ACC112 (cell line): ENCODE results near the gene WDR62.

Experiments
- H2AFZ ChIP-seq: fragments of 200-600 bp; sonication (generic); one replicate; pipeline ENCODE4 v1.6.0; 2017; ENCODE audit warnings: antibody characterized with exemption, low read length; ENCODE audit not compliant: unreplicated experiment
- H3K27ac ChIP-seq: fragments of 200-600 bp; sonication (generic); 2 replicates; pipeline ENCODE4 v1.5.1; 2014; ENCODE audit warnings: low read depth, mild to moderate bottlenecking, antibody characterized with exemption, low read length, moderate library complexity
- H3K27me3 ChIP-seq: fragments of 200-600 bp; sonication (generic); 2 replicates; pipeline ENCODE4 v1.6.1; 2014; ENCODE audit warnings: mild to moderate bottlenecking, antibody characterized with exemption, low read length, moderate library complexity, mixed read lengths; ENCODE audit not compliant: insufficient read depth
- H3K36me3 ChIP-seq: fragments of 200-600 bp; sonication (generic); 2 replicates; pipeline ENCODE4 v1.6.1; 2016; ENCODE audit warnings: mild to moderate bottlenecking, antibody characterized with exemption, low read length, moderate library complexity, mixed read lengths; ENCODE audit not compliant: insufficient read depth
- H3K4me1 ChIP-seq: fragments of 200-600 bp; sonication (generic); one replicate; pipeline ENCODE4 v1.6.1; 2016; ENCODE audit warnings: low read length, mixed read lengths; ENCODE audit not compliant: insufficient read depth, unreplicated experiment, control insufficient read depth
- H3K4me3 ChIP-seq: fragments of 200-600 bp; sonication (generic); 2 replicates; pipeline ENCODE4 v1.5.1; 2014; ENCODE audit warnings: mild to moderate bottlenecking, low read depth, low read length
- H3K79me2 ChIP-seq: fragments of 200-600 bp; sonication (generic); one replicate; pipeline ENCODE4 v1.6.0; 2016; ENCODE audit warnings: low read length; ENCODE audit not compliant: control insufficient read depth, unreplicated experiment, insufficient read depth

WDR62 gene

DNA sequence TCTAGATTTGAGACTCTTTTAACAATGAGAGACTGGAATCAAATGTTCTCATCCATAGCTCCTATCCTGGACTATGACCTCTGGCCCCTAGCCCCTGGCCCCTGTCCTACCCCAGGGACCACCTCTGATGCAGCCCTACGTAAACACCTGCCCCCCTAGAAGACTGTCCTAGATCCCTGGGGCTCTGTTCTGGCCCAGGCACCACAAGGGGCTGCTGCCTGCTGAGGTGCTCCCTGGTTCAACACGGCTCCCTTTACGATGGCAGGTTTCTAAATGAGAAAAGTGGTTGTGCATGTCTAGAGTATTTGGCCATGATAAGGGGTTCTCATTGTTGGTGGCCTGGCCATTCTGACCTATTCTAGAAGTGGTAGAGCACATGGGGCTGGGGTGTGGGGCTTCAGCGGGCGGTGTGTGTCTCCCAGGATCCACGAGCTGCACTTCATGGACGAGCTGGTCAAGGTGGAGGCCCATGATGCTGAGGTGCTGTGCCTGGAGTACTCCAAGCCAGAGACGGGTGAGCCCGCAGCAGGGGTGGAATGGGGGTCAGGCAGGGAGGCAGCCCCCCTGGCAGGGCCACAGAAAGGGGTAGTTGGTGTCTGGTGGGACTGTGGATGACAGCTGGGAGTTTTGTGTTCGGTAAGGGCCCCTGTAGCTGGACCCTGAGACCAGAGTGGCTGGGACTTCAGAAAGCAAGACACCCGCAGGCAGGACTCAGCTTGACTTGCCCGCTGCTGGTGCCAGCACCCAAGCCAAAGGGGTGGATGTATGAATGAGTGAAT, 29.7 kb downstream of the WDR62 start:
- no peaks in the 10 kb centered on the region for H3K36me3 ChIP-seq

DNA sequence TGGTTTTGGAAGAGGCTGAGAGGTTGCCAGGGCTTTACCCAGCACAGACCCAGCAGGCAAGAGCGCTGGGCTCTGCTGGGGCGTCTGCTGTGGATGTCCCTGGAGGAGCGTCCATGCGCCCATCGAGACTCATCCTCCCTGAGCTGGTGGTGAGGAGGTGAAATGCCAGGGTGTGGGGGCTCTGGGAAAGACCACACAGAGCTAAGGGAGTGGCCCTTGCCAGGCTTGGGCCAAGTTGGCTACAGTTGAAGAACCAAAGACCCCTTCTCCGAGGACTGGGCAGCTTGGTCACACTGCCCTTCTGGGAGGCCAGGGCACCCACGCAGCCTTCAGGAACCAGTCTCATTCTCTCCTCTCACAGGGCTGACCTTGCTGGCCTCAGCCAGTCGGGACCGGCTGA, 31.6 kb downstream of the WDR62 start:
- peaks cover 7% of the 10 kb centered on the region for H3K4me1 ChIP-seq
- H2AFZ ChIP-seq = no peak overlapping the region
- no peaks in the 10 kb centered on the region for H3K79me2 ChIP-seq
- no peaks in the 10 kb centered on the region for H3K36me3 ChIP-seq
- H3K27me3 ChIP-seq = no peaks in the 10 kb centered on the region
- H3K4me3 ChIP-seq = no peak overlapping the region
- H3K27ac ChIP-seq = no peak overlapping the region

More for the DNA sequence above, 29.7 kb downstream of the WDR62 start:
- H3K79me2 ChIP-seq = no peaks in the 10 kb centered on the region
- peaks cover 8% of the 10 kb centered on the region for H3K4me1 ChIP-seq
- H2AFZ ChIP-seq = no peak overlapping the region
- H3K27ac ChIP-seq = no peak overlapping the region
- H3K4me3 ChIP-seq = no peak overlapping the region
- H3K27me3 ChIP-seq = no peaks in the 10 kb centered on the region

DNA sequence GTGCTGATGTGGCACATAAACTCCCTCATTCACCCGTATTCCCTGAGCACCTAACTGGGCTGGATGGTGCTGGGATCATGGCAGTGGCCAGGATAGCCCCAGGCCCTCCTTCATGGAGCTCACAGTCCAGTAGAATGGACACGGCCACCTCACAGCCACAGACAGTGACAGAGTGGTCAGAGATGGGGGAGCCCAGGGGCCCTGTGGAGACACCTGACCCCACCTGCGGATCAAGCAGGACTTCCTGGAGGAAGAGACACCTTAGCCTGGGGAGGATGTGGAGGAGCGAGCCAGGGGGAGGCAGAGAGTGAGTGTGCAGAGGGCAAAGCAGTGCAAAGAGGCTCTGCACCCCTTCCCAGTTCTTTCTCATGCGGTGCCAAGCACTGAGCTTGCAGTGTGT, 35.1 kb downstream of the WDR62 start:
- Histone ChIP-seq H3K79me2 (no peaks in the 10 kb centered on the region), H3K4me1 (no peaks in the 10 kb centered on the region), H3K27me3 (no peaks in the 10 kb centered on the region), H2AFZ (no peak overlapping the region), H3K4me3 (no peak overlapping the region), H3K36me3 (no peaks in the 10 kb centered on the region), H3K27ac (no peak overlapping the region)

DNA sequence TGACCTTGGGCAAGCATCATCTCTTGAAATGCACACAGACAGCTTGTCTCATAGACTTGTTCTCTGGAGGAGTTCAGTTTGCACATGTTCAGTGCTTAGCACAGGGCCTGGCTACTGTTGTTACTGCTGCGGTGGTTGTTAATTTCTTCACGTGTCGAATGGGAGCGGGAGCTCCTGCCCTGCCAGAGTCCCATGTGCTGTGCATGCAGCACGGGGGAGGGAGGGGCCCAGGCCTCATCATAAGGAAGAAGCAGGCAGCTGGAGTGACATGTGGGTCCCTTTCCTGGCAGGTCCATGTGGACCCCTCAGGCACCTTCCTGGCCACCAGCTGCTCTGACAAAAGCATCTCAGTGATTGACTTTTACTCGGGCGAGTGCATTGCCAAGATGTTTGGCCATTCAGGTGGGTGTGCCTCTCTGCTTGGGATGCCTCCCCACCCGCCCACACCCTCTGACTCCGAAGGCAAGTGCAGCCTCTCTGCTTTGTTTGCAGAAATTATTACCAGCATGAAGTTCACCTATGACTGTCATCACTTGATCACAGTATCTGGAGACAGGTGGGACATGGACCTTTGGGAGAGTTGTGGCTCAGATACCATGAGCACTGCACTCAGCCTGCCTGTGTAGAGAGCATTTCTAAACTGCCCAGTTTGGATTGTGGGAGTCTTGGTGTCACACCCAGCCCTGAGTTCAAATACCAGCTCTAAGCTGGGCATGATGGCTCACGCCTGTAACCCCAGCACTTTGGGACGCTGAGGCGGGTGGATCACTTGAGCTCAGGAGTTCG, 36.4 kb downstream of the WDR62 start:
- no peak overlapping the region for H2AFZ ChIP-seq
- H3K4me3 ChIP-seq = no peak overlapping the region
- no peak overlapping the region for H3K27ac ChIP-seq
- H3K79me2 ChIP-seq = no peaks in the 10 kb centered on the region
- no peaks in the 10 kb centered on the region for H3K27me3 ChIP-seq
- no peaks in the 10 kb centered on the region for H3K36me3 ChIP-seq
- H3K4me1 ChIP-seq = no peaks in the 10 kb centered on the region

DNA sequence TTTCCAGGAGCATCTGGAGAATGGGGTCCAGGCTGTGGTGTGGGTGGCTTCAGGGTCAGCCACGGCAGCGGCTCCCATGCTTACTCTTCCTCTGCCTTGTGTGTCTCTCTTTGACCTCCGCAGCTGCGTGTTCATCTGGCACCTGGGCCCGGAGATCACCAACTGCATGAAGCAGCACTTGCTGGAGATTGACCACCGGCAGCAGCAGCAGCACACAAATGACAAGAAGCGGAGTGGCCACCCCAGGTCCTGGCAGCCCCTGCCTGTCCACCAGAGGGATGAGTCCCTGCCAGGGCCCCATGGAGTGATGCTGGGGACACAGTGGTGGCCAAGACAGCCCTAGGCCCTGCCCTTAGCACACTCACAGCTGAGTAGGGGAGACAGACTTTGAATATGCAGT, 37.9 kb downstream of the WDR62 start:
- Histone ChIP-seq H3K4me3 (no peak overlapping the region), H3K27ac (no peak overlapping the region), H3K79me2 (no peaks in the 10 kb centered on the region), H3K4me1 (no peaks in the 10 kb centered on the region), H3K27me3 (no peaks in the 10 kb centered on the region), H3K36me3 (no peaks in the 10 kb centered on the region), H2AFZ (no peak overlapping the region)

DNA sequence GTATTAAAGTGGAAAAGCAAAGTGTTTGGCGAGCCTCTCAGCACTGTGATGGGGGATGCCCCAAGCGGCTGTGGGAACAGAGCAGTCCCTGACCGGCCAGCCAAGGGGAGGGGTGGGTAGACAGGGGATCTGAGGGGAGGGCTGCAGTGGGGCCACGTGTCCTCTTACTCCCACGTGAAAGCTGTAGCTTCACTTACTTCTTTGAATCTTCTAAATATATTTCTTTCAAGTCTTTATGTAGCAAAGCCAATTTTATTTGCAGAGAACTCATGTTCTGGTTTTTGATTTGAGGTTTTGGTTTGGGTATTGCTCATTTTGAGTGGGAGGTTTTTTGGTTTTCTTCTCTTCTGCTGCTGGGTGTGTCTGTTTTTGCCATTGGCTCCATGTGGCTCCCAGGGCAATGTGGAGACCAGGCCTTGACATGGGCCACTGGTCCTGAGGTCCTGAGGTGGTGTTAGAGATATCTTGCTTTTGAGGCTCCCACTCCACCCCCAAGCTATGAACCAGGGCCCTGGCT, 38.5 kb downstream of the WDR62 start:
- Histone ChIP-seq H3K27ac (no peak overlapping the region), H3K79me2 (no peaks in the 10 kb centered on the region), H3K36me3 (no peaks in the 10 kb centered on the region), H3K4me3 (no peak overlapping the region), H3K4me1 (no peaks in the 10 kb centered on the region), H2AFZ (no peak overlapping the region), H3K27me3 (no peaks in the 10 kb centered on the region)

DNA sequence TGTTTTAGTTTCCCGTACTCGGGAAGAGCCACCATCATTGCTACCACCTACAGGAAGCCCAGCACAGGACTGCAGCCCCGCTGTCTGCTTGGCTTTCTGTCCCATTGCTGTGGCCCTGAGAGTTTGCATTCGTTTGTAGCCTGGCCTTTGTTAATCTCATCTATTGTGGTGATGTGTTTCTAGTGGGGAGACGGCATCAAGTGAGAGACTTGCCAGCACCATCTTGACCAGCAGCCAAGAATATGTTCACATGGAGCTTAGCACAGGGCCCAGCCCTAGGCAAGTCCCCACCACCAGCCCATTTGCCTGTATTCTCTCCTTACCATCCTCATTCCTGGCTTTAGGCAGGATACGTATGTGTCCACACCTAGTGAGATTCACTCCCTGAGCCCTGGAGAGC, 39.0 kb downstream of the WDR62 start:
- Histone ChIP-seq H3K4me3 (no peak overlapping the region), H3K36me3 (no peaks in the 10 kb centered on the region), H3K27ac (no peak overlapping the region), H3K4me1 (no peaks in the 10 kb centered on the region), H3K79me2 (no peaks in the 10 kb centered on the region), H3K27me3 (no peaks in the 10 kb centered on the region), H2AFZ (no peak overlapping the region)

DNA sequence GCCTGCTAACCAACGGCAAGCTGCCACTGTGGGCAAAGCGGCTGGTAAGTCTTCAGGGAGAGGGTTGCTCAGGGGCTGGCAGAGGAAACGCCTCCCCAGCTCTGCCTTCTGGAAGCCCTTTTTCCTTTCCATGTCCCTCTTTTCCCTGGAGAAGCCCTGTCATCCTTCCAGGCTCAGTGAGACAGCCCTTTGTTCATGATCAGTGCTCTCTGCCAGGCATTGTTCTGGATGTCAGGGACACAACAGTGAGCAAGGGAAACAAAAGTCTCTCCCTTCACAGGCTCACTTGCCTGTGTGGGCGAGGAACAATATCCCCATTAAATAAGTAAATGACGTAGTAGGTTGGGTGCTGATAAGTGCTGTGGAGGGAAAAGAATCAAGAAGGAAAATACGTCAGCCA, 42.3 kb downstream of the WDR62 start:
- no peaks in the 10 kb centered on the region for H3K36me3 ChIP-seq
- no peak overlapping the region for H3K4me3 ChIP-seq
- no peaks in the 10 kb centered on the region for H3K27me3 ChIP-seq
- no peaks in the 10 kb centered on the region for H3K79me2 ChIP-seq
- H2AFZ ChIP-seq = no peak overlapping the region
- H3K4me1 ChIP-seq = no peaks in the 10 kb centered on the region
- H3K27ac ChIP-seq = no peak overlapping the region

DNA sequence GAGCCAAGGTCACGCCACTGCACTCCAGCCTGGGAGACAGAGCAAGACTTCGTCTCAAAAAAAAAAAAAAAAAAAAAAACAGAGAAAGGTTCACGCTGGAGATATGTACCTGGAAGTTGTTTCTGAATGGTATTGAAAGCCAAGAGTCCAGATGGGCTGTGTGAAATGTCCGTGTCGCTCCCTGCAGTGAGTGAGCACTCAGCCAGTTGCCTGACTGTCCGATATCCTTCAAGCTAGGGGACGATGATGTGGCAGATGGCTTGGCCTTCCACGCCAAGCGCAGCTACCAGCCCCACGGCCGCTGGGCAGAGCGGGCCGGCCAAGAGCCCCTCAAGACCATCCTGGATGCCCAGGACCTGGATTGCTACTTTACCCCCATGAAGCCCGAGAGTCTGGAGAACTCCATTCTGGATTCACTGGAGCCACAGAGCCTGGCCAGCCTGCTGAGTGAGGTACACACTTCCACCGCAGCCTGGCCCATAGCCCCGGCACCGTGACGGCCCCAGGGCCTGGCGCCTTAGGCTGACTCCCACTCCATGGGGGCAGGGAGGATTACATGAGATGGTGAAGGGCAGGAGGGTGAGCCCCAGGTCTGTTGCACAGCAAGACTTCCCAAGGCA, 44.6 kb downstream of the WDR62 start:
- H3K4me1 ChIP-seq = no peaks in the 10 kb centered on the region
- H3K36me3 ChIP-seq = no peaks in the 10 kb centered on the region
- H3K27me3 ChIP-seq = no peaks in the 10 kb centered on the region
- no peak overlapping the region for H3K27ac ChIP-seq
- no peak overlapping the region for H2AFZ ChIP-seq
- no peaks in the 10 kb centered on the region for H3K79me2 ChIP-seq
- H3K4me3 ChIP-seq = no peak overlapping the region

DNA sequence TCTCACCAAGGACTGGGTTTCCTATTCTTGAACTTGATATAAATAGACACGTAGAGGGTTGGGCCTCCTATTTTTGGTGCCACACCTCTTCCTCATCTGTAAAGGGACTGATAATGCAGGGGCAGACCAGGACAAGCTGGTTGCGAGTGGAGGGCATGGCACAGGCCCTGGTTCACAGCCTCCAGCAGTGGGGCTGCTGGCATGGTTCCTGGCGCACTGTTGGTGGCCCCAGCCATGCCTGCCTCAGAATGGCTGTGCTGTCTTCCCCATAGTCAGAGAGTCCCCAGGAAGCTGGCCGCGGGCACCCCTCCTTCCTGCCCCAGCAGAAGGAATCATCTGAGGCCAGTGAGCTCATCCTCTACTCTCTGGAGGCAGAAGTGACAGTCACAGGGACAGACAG, 45.8 kb downstream of the WDR62 start:
- H3K4me1 ChIP-seq = no peaks in the 10 kb centered on the region
- no peak overlapping the region for H2AFZ ChIP-seq
- H3K79me2 ChIP-seq = no peaks in the 10 kb centered on the region
- H3K4me3 ChIP-seq = no peak overlapping the region
- no peaks in the 10 kb centered on the region for H3K27me3 ChIP-seq
- no peak overlapping the region for H3K27ac ChIP-seq
- no peaks in the 10 kb centered on the region for H3K36me3 ChIP-seq
